H1 (cell line): ENCODE measurements around the gene GABPB1. TPM values are rescaled to one million over a fixed set of nuclear protein-coding genes. Genes with fewer than 3 reads are reported as not detected.

Source experiments
- CTBP2 ChIP-seq: IDR thresholded peaks from 2 replicates; pipeline ENCODE4 v1.7.0; 2011; ENCODE audit warnings: borderline replicate concordance, mild to moderate bottlenecking, moderate library complexity, mixed read lengths, low read length; ENCODE audit not compliant: insufficient read depth, insufficient read length
- EZH2 ChIP-seq: fragments of 200-600 bp; sonication (generic); IDR thresholded peaks from 2 replicates; pipeline ENCODE4 v1.7.1; 2012; ENCODE audit warnings: low read depth, mild to moderate bottlenecking, moderate library complexity, low read length, inconsistent platforms; ENCODE audit not compliant: severe bottlenecking
- FOSL1 ChIP-seq: IDR thresholded peaks from 2 replicates; pipeline ENCODE4 v1.6.1; 2011; ENCODE audit warnings: mild to moderate bottlenecking, low read depth, low read length, moderate library complexity; ENCODE audit not compliant: insufficient read depth
- JUND ChIP-seq: IDR thresholded peaks from 2 replicates; pipeline ENCODE4 v1.6.1; 2011; ENCODE audit warnings: mild to moderate bottlenecking, improper control_type of control experiment, low read length
- POLR2A ChIP-seq, 2 experiments: IDR thresholded peaks; 1 replicate in 1 of 2; 2 replicates in 1 of 2; pipeline ENCODE4 v1.6.1; 2011; ENCODE audit warnings: low read depth in 2 of 2, low read length in 2 of 2, mild to moderate bottlenecking in 2 of 2; ENCODE audit errors: control extremely low read depth in 1 of 2
- SIN3A ChIP-seq, 2 experiments: IDR thresholded peaks in 1 of 2; conservative IDR thresholded peaks in 1 of 2; 2 replicates each; pipeline ENCODE4 v1.6.1; 2011 to 2012; ENCODE audit warnings: low read length in 2 of 2, improper control_type of control experiment in 1 of 2, low read depth in 1 of 2, mild to moderate bottlenecking in 1 of 2
- TEAD4 ChIP-seq: IDR thresholded peaks from 2 replicates; pipeline ENCODE4 v1.6.1; 2012; ENCODE audit warnings: low read depth, low read length, inconsistent platforms, mixed read lengths
- polyA plus RNA-seq, 7 experiments: library from polyadenylated mRNA; depleted of rRNA in 3 of 7; stranded (reverse) in 5 of 7; unstranded in 2 of 7; fragments of >200 nt in 5 of 7; fragments of 200-250 nt in 2 of 7; gene quantifications; 1 replicate in 5 of 7; 2 replicates in 1 of 7; 4 replicates in 1 of 7; pipeline versions ENCODE4 v1.2.1 to v1.2.3, GENCODE V29; 2011 to 2013; ENCODE audit warnings: missing spikeins in 2 of 7, mixed read lengths in 2 of 7
- small RNA-seq: library from polyadenylated mRNA; stranded (forward); fragments of <200 nt; extraction: miRNeasy Mini kit (QIAGEN cat#:217004); gene quantifications from one replicate; pipeline ENCODE3, GENCODE V24; 2013; ENCODE audit not compliant: insufficient read depth
- total RNA-seq: library from RNA; stranded (reverse); fragmentation: NEBNext Ultra II Directional; extraction: Animal tissue kit (Norgen Biotek cat#: 25700); gene quantifications from 2 replicates; pipeline ENCODE4 v1.2.1, GENCODE V29; 2021
- TF ChIP-seq, protein P1 (sequence below), 3 experiments: IDR thresholded peaks; 1 replicate in 2 of 3; 2 replicates in 1 of 3; pipeline versions ENCODE4 v1.5.1 to v1.6.1; 2011; ENCODE audit warnings: low read length in 3 of 3, mild to moderate bottlenecking in 3 of 3, inconsistent platforms in 2 of 3, low read depth in 1 of 3, moderate library complexity in 1 of 3; ENCODE audit not compliant: insufficient read depth in 1 of 3; ENCODE audit errors: control extremely low read depth in 1 of 3

The GABPB1 gene
- total and polyA plus RNA-seq, 2 of the 8 experiments (the other 6 are each of a cell fraction or from before 2014, with no cell fraction given), result 24.5 to 32.3 TPM

DNA sequence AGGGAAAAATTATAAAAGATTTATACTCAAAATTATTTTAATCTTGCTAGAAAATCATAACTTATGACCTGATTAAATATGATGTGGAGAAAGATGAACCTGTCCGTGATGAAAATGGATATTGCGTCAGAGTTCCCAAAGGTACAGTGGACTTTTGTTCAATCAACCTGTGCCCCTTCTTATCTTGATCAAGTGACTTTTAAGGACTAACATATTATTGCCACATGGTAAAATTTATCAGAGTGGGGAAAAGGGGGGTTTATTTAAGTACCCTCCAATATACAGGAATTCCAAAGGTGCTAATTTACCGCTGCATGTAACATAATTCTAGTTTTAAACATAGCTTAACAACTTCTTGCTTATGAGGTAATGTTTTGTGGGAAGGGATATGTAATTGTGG is 129.1 kb downstream of the GABPB1 start (continued):
- TF ChIP-seq, protein P1, sequence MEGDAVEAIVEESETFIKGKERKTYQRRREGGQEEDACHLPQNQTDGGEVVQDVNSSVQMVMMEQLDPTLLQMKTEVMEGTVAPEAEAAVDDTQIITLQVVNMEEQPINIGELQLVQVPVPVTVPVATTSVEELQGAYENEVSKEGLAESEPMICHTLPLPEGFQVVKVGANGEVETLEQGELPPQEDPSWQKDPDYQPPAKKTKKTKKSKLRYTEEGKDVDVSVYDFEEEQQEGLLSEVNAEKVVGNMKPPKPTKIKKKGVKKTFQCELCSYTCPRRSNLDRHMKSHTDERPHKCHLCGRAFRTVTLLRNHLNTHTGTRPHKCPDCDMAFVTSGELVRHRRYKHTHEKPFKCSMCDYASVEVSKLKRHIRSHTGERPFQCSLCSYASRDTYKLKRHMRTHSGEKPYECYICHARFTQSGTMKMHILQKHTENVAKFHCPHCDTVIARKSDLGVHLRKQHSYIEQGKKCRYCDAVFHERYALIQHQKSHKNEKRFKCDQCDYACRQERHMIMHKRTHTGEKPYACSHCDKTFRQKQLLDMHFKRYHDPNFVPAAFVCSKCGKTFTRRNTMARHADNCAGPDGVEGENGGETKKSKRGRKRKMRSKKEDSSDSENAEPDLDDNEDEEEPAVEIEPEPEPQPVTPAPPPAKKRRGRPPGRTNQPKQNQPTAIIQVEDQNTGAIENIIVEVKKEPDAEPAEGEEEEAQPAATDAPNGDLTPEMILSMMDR (IDR thresholded peaks at IDR 0.05; ENCODE audit: control extremely low read depth in 1 of 3, insufficient read depth in 1 of 3, low read depth in 1 of 3, low read length in 3 of 3), result no peak
- TF ChIP-seq POLR2A (IDR thresholded peaks at IDR 0.05; ENCODE audit: control extremely low read depth in 1 of 2, low read depth in 2 of 2, low read length in 2 of 2) (no peak), SIN3A (conservative IDR thresholded peaks at IDR 0.05 in 1 of 2, IDR thresholded peaks at IDR 0.05 in 1 of 2; ENCODE audit: low read depth in 1 of 2, low read length in 2 of 2) (no peak), JUND (no peak), CTBP2 (no peak), TEAD4 (no peak), FOSL1 (no peak), EZH2 (no peak)

Small RNAs within 50 kb of the gene (small RNA-seq; reads per million reads assigned to genes)
- not detected for gene RNU6-94P

Other genes with a start within 250 kb of the GABPB1 start
- 0.24 and 0.57 TPM in 2 replicates for gene ATP8B4, start 236.0 kb downstream of the GABPB1 start, total RNA-seq
- gene ATP8B4, start 236.0 kb downstream of the GABPB1 start, polyA plus RNA-seq (2011; rRNA removed), result 0.17 TPM in 2 replicates
- gene SLC27A2, start 173.0 kb downstream of the GABPB1 start, total RNA-seq, result 5.8 TPM in 2 replicates
- gene SLC27A2, start 173.0 kb downstream of the GABPB1 start, polyA plus RNA-seq (2011; rRNA removed), result 3.6 and 5.6 TPM in 2 replicates
- 0.22 TPM in 1 of 2 replicates, not detected in the other for gene HDC, start 89.5 kb downstream of the GABPB1 start, total RNA-seq
- 0.20 and 0.57 TPM in 2 replicates for gene HDC, start 89.5 kb downstream of the GABPB1 start, polyA plus RNA-seq (2011; rRNA removed)
- 57.5 and 66.2 TPM in 2 replicates for gene USP8, start 69.2 kb upstream of the GABPB1 start, total RNA-seq
- 11.5 and 19.9 TPM in 2 replicates for gene USP8, start 69.2 kb upstream of the GABPB1 start, polyA plus RNA-seq (2011; rRNA removed)
- not detected in 2 replicates for gene USP50, start 191.5 kb upstream of the GABPB1 start, total RNA-seq
- not detected in 2 replicates for gene USP50, start 191.5 kb upstream of the GABPB1 start, polyA plus RNA-seq (2011; rRNA removed)